ENCODE results near the gene CHCHD3.

DNA sequence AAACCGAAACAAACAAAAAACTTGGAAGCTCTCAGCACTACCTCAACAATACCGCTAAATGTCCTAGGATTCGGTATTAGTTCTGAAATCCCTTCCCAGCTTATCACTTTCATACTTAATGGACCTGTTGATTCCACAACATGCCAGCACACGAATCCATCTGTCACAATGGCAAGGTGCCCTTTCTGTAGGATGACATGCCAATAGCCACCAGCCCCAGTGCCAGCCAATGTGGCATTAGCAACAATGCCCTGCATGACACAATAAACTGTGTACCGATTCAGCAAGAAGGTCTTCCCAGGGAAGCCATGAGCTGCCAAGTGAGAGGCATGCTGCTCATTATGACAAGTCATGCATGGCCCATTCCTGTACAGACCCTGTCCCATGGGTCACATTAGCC lies 35.6 kb upstream of the CHCHD3 start:
- TF ChIP-seq, protein P1, sequence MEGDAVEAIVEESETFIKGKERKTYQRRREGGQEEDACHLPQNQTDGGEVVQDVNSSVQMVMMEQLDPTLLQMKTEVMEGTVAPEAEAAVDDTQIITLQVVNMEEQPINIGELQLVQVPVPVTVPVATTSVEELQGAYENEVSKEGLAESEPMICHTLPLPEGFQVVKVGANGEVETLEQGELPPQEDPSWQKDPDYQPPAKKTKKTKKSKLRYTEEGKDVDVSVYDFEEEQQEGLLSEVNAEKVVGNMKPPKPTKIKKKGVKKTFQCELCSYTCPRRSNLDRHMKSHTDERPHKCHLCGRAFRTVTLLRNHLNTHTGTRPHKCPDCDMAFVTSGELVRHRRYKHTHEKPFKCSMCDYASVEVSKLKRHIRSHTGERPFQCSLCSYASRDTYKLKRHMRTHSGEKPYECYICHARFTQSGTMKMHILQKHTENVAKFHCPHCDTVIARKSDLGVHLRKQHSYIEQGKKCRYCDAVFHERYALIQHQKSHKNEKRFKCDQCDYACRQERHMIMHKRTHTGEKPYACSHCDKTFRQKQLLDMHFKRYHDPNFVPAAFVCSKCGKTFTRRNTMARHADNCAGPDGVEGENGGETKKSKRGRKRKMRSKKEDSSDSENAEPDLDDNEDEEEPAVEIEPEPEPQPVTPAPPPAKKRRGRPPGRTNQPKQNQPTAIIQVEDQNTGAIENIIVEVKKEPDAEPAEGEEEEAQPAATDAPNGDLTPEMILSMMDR (IDR thresholded peaks at IDR 0.05) = no peak
- no peak for TF ChIP-seq POLR2AphosphoS5 (IDR thresholded peaks at IDR 0.05)
- no peak for TF ChIP-seq EP300 (IDR thresholded peaks at IDR 0.05)
